IMR-90 (cell line): ENCODE results near the gene MAGED1. TPM values are rescaled to one million over a fixed set of nuclear protein-coding genes. Genes with fewer than 3 reads are reported as not detected.

ENCODE experiments used
- ATAC-seq: fragments of 200-7000 bp; cut with Tn5 transposase; 2 replicates; pipeline ENCODE4 v1.9.1; 2020; ENCODE audit warnings: low read depth, mild to moderate bottlenecking, moderate library complexity
- BruUV-seq: library from RNA; stranded (reverse); fragments of 400-500 nt; replicated peaks from 2 replicates; lab custom pipeline; 2021; lab: Mats Ljungman, UMichigan
- CTCF ChIA-PET: fragments of 300-600 bp; formaldehyde crosslinking; extraction: SDS; loops from one replicate; lab custom pipeline; 2021; ENCODE audit warnings: antibody characterized with exemption; lab: Yijun Ruan, JAX
- POLR2A ChIA-PET: fragments of 300-600 bp; sonication (Branson Sonifier 250); formaldehyde crosslinking; loops from one replicate; lab custom pipeline; 2022; ENCODE audit warnings: antibody characterized with exemption; ENCODE audit not compliant: unreplicated experiment; lab: Charles Lee
- DNase-seq: peaks from one replicate; pipeline ENCODE4 v3.0.0; 2013
- H2AFZ ChIP-seq: replicated peaks from 2 replicates; pipeline ENCODE3; 2013; ENCODE audit warnings: low read length, mild to moderate bottlenecking; ENCODE audit not compliant: poor library complexity
- H2AK5ac ChIP-seq: 2 replicates; pipeline ENCODE4 v1.6.1; 2013; ENCODE audit warnings: low read depth, low read length, inconsistent platforms
- H2AK9ac ChIP-seq: replicated peaks from 2 replicates; pipeline ENCODE3; 2013; ENCODE audit warnings: mild to moderate bottlenecking, low read depth, low read length, moderate library complexity; ENCODE audit not compliant: poor library complexity
- H2BK120ac ChIP-seq: 2 replicates; pipeline ENCODE4 v1.6.1; 2013; ENCODE audit warnings: low read depth, low read length, inconsistent platforms
- H2BK15ac ChIP-seq: 3 replicates; pipeline ENCODE4 v1.6.1; 2013; ENCODE audit warnings: low read depth, low read length, inconsistent platforms
- H2BK20ac ChIP-seq: 2 replicates; pipeline ENCODE4 v1.6.1; 2013; ENCODE audit warnings: low read depth, mild to moderate bottlenecking, inconsistent platforms, low read length, moderate library complexity
- H2BK5ac ChIP-seq: 2 replicates; pipeline ENCODE4 v1.6.1; 2013; ENCODE audit warnings: mild to moderate bottlenecking, low read depth, low read length, inconsistent platforms; ENCODE audit not compliant: poor library complexity, severe bottlenecking
- H3K14ac ChIP-seq: replicated peaks from 2 replicates; pipeline ENCODE4 v1.6.1; 2013; ENCODE audit warnings: low read depth, low read length, inconsistent platforms
- H3K18ac ChIP-seq: 2 replicates; pipeline ENCODE4 v1.6.1; 2013; ENCODE audit warnings: low read depth, low read length, control low read depth
- H3K23ac ChIP-seq: 2 replicates; pipeline ENCODE4 v1.6.1; 2013; ENCODE audit warnings: low read depth, low read length, inconsistent platforms
- H3K27ac ChIP-seq: 2 replicates; pipeline ENCODE4 v1.5.1; 2013; ENCODE audit warnings: mild to moderate bottlenecking, control low read depth, low read length; ENCODE audit not compliant: insufficient read depth
- H3K27me3 ChIP-seq: 2 replicates; pipeline ENCODE4 v1.6.1; 2013; ENCODE audit warnings: low read length; ENCODE audit not compliant: control insufficient read depth, insufficient read depth
- H3K36me3 ChIP-seq: 2 replicates; pipeline ENCODE4 v1.6.1; 2013; ENCODE audit warnings: low read length, mixed read lengths; ENCODE audit not compliant: control insufficient read depth, insufficient read depth
- H3K4ac ChIP-seq: 2 replicates; pipeline ENCODE4 v1.6.1; 2013; ENCODE audit warnings: low read depth, low read length, inconsistent platforms
- H3K4me1 ChIP-seq: 2 replicates; pipeline ENCODE4 v1.6.1; 2013; ENCODE audit warnings: low read length, mixed read lengths; ENCODE audit not compliant: control insufficient read depth, insufficient read depth
- H3K4me2 ChIP-seq: 2 replicates; pipeline ENCODE4 v1.6.1; 2013; ENCODE audit warnings: low read depth, mild to moderate bottlenecking, control low read depth, low read length, moderate library complexity
- H3K4me3 ChIP-seq: 2 replicates; pipeline ENCODE4 v1.5.1; 2013; ENCODE audit warnings: low read depth, mild to moderate bottlenecking, control low read depth, low read length, moderate library complexity; ENCODE audit not compliant: insufficient read depth
- H3K56ac ChIP-seq: 2 replicates; pipeline ENCODE4 v1.6.1; 2013; ENCODE audit warnings: low read length, inconsistent platforms; ENCODE audit not compliant: insufficient read depth; ENCODE audit errors: extremely low read depth
- H3K79me1 ChIP-seq, 2 experiments: 2 replicates each; pipeline ENCODE4 v1.6.1; 2013; ENCODE audit warnings: low read length in 2 of 2, inconsistent platforms in 1 of 2, low read depth in 1 of 2
- H3K9ac ChIP-seq: 2 replicates; pipeline ENCODE4 v1.6.1; 2013; ENCODE audit warnings: low read depth, low read length, control low read depth
- H3K9me1 ChIP-seq: 2 replicates; pipeline ENCODE4 v1.6.1; 2013; ENCODE audit warnings: low read length, inconsistent platforms; ENCODE audit not compliant: insufficient read depth
- H3K9me3 ChIP-seq: 2 replicates; pipeline ENCODE4 v1.6.1; 2013; ENCODE audit warnings: low read length; ENCODE audit not compliant: control insufficient read depth, insufficient read depth
- H4K20me1 ChIP-seq: 2 replicates; pipeline ENCODE4 v1.6.1; 2013; ENCODE audit warnings: low read length, inconsistent platforms; ENCODE audit not compliant: insufficient read depth
- H4K5ac ChIP-seq: 2 replicates; pipeline ENCODE4 v1.6.1; 2013; ENCODE audit warnings: mild to moderate bottlenecking, low read depth, low read length, control low read depth
- H4K8ac ChIP-seq, 2 experiments: 2 replicates each; pipeline ENCODE4 v1.6.1; 2013; ENCODE audit warnings: low read depth in 2 of 2, low read length in 2 of 2, control low read depth in 1 of 2, inconsistent platforms in 1 of 2
- H4K91ac ChIP-seq: 2 replicates; pipeline ENCODE4 v1.6.1; 2013; ENCODE audit warnings: low read depth, low read length, inconsistent platforms; ENCODE audit not compliant: insufficient read depth
- BHLHE40 ChIP-seq: fragments of 150-350 bp; IDR thresholded peaks from 2 replicates; pipeline ENCODE4 v1.6.1; 2016; ENCODE audit warnings: mild to moderate bottlenecking, low read depth, low read length
- CEBPB ChIP-seq: IDR thresholded peaks from 2 replicates; pipeline ENCODE4 v1.6.1; 2012; ENCODE audit warnings: low read depth, low read length, improper control_type of control experiment
- CHD1 ChIP-seq: IDR thresholded peaks from 2 replicates; pipeline ENCODE4 v1.6.1; 2012; ENCODE audit warnings: low read depth, low read length, improper control_type of control experiment
- CTCF ChIP-seq: conservative IDR thresholded peaks from 2 replicates; pipeline ENCODE4 v1.5.1; 2012; ENCODE audit warnings: mild to moderate bottlenecking, low read depth, low read length, improper control_type of control experiment
- FOS ChIP-seq: fragments of 150-350 bp; IDR thresholded peaks from 2 replicates; pipeline ENCODE4 v1.6.1; 2016; ENCODE audit warnings: low read depth, low read length
- MAFK ChIP-seq: IDR thresholded peaks from 2 replicates; pipeline ENCODE4 v1.6.1; 2012; ENCODE audit warnings: low read depth, low read length, improper control_type of control experiment
- MAZ ChIP-seq: IDR thresholded peaks from 2 replicates; pipeline ENCODE4 v1.6.1; 2012; ENCODE audit warnings: low read depth, mild to moderate bottlenecking, low read length, improper control_type of control experiment, moderate library complexity, borderline replicate concordance
- NFE2L2 ChIP-seq: fragments of 150-350 bp; IDR thresholded peaks from 2 replicates; pipeline ENCODE4 v1.6.1; 2016; ENCODE audit warnings: low read depth, mild to moderate bottlenecking, low read length
- POLR2A ChIP-seq: IDR thresholded peaks from 2 replicates; pipeline ENCODE4 v1.6.1; 2012; ENCODE audit warnings: mild to moderate bottlenecking, low read depth, low read length
- RAD21 ChIP-seq: IDR thresholded peaks from 2 replicates; pipeline ENCODE4 v1.6.1; 2012; ENCODE audit warnings: low read length, improper control_type of control experiment
- RCOR1 ChIP-seq: IDR thresholded peaks from 2 replicates; pipeline ENCODE4 v1.6.1; 2012; ENCODE audit warnings: mild to moderate bottlenecking, low read length, improper control_type of control experiment; ENCODE audit not compliant: insufficient replicate concordance
- RFX5 ChIP-seq: IDR thresholded peaks from 2 replicates; pipeline ENCODE4 v1.8.0; 2012; ENCODE audit warnings: low read depth, mild to moderate bottlenecking, low read length, moderate library complexity
- SMC3 ChIP-seq: fragments of 150-350 bp; IDR thresholded peaks from 2 replicates; pipeline ENCODE4 v1.6.1; 2016; ENCODE audit warnings: low read depth, mild to moderate bottlenecking, antibody characterized with exemption, low read length, moderate library complexity
- WGBS, 2 experiments: methylation state at CpG; one replicate each; pipeline versions ENCODE4 v1.1.5 to v1.1.7; 2013; ENCODE audit warnings: missing lambda C conversion rate in 2 of 2; ENCODE audit not compliant: insufficient read length in 1 of 2; ENCODE audit errors: extremely low coverage in 2 of 2; 5-methylcytosine and 5-hydroxymethylcytosine counted together
- dilution Hi-C: fragments of 300-500 bp; cut with HindIII; formaldehyde crosslinking; loops from one replicate; pipeline ENCODE4 v1.14.3; 2018; ENCODE audit warnings: low sequenced_read_pairs; ENCODE audit not compliant: unreplicated experiment
- in situ Hi-C: fragments of 300-500 bp; cut with MboI; formaldehyde crosslinking; loops from 3 replicates; pipeline ENCODE4 v1.14.3; 2019; ENCODE audit warnings: low sequenced_read_pairs, inconsistent platforms, mixed read lengths
- intact Hi-C: fragments of 100-400 bp; cut with micrococcal nuclease; formaldehyde crosslinking; loops from 2 replicates; pipeline ENCODE4 v1.10.0; 2022
- polyA plus RNA-seq, 3 experiments: library from polyadenylated mRNA; depleted of rRNA; stranded (reverse); fragments of >200 nt; gene quantifications; 2 replicates each; pipeline ENCODE4 v1.2.3, GENCODE V29; 2012; ENCODE audit warnings: low replicate concordance in 1 of 3
- total RNA-seq: library from RNA; depleted of rRNA; stranded (reverse); fragments of >200 nt; gene quantifications from 2 replicates; pipeline ENCODE4 v1.2.3, GENCODE V29; 2012

MAGED1 gene
- total and polyA plus RNA-seq, 2 of the 4 experiments (the other 2 are of a cell fraction) = 484 to 552 TPM

GRCh38 chrX:51893931-51894696, 691 bp downstream of the MAGED1 start (continued):
- TF ChIP-seq CEBPB = no peak
- TF ChIP-seq SMC3 = no peak

- intact Hi-C loops (loop anchor here (5.0 to 10.0 kb wide), 2 partner anchors 253 to 280 kb away; partner anchors contain the start of gene CENPVL3), dilution Hi-C loops (no loop called here), in situ Hi-C loops (no loop called here)
- Histone ChIP-seq H2BK15ac (no peak overlapping the region), H3K27me3 (no peaks in the 10 kb centered on the region), H3K36me3 (peaks cover 39% of the 10 kb centered on the region), H3K9me3 (no peaks in the 10 kb centered on the region), H3K4me2 (peak overlapping the region; percentile 85), H3K4me3 (peak overlapping the region; percentile 97), H3K4me1 (peaks cover 17% of the 10 kb centered on the region), H3K14ac (peak overlapping the region; percentile 7), H3K27ac (peak overlapping the region; percentile 85), H3K9ac (peak overlapping the region; percentile 99), H4K5ac (no peak overlapping the region), H4K20me1 (peaks cover 47% of the 10 kb centered on the region), H3K9me1 (peaks cover 13% of the 10 kb centered on the region; the same call in 1 of the 2 replicates), H2AFZ (no peak overlapping the region), H3K79me1 (peaks cover 0 to 39% of the 10 kb centered on the region in 2 experiments; a peak in 3 of 4 replicates), H2BK20ac (no peak overlapping the region), H2BK120ac (no peak overlapping the region), H2AK9ac (peak overlapping the region; percentile 99), H3K56ac (0 out of 2 replicates have a peak overlapping the region, but pooled peaks have one; percentile 52), H3K18ac (no peak overlapping the region; the same call in 1 of the 2 replicates), H2AK5ac (0 out of 2 replicates have a peak overlapping the region, but pooled peaks have one; percentile 43), H3K23ac (peak overlapping the region; percentile 46; the same call in 1 of the 2 replicates), H4K91ac (peak overlapping the region; percentile 88; the same call in 1 of the 2 replicates), H4K8ac (peak overlapping the region; percentile 84 to 89; a peak in 2 of 4 replicates), H3K4ac (no peak overlapping the region; the same call in 1 of the 2 replicates), H2BK5ac (peak overlapping the region; percentile 53)
- WGBS, 2 experiments = 35% methylated on average over 12 of the region's 25 CpGs; no CpG with 5 or more reads in 1 of the 2 experiments
- ATAC-seq (peak; percentile 12), DNase-seq (peak; percentile 31)
- POLR2A ChIA-PET = no interaction called here
- CTCF ChIA-PET = no interaction called here
- BruUV-seq = no TSS peak
- TF ChIP-seq NFE2L2 = no peak
- TF ChIP-seq FOS = no peak
- TF ChIP-seq SMC3 = no peak
- no peak for TF ChIP-seq MAZ
- no peak for TF ChIP-seq MAFK
- no peak for TF ChIP-seq RAD21
- TF ChIP-seq BHLHE40 = no peak
- 0 out of 2 replicates have a peak, but pooled peaks have one; percentile 16 for TF ChIP-seq POLR2A
- TF ChIP-seq RFX5 = no peak
- no peak for TF ChIP-seq RCOR1
- no peak for TF ChIP-seq CHD1
- 0 out of 2 replicates have a peak, but pooled peaks have one; percentile 2 for TF ChIP-seq CTCF
These were observed 1.4 kb downstream of the MAGED1 start for GRCh38 chrX:51894697-51895336.
